Measurements from ENCODE around the gene ARL17A. TPM values are rescaled to one million over a fixed set of nuclear protein-coding genes. Genes with fewer than 3 reads are reported as not detected.
"Not testable (repeated sequence)": the region's sequence is repeated elsewhere in the genome, so short reads cannot be mapped to it uniquely, and the experiment has no call there.

Gene ARL17A
- total RNA-seq, 4 donors from 2014 or later, result 4.4 to 22.2 (median 16.9) TPM

- H3K27me3 ChIP-seq; intact Hi-C loops (cut with DNase I; ENCODE audit: low total_unique reads); H3K27ac ChIP-seq; H3K4me3 ChIP-seq; H3K9me3 ChIP-seq; DNase-seq; H3K4me1 ChIP-seq; H3K36me3 ChIP-seq: not testable (repeated sequence)
These were observed 87.5 kb downstream of the ARL17A start for GRCh38 chr17:46492021-46492420.

DNA sequence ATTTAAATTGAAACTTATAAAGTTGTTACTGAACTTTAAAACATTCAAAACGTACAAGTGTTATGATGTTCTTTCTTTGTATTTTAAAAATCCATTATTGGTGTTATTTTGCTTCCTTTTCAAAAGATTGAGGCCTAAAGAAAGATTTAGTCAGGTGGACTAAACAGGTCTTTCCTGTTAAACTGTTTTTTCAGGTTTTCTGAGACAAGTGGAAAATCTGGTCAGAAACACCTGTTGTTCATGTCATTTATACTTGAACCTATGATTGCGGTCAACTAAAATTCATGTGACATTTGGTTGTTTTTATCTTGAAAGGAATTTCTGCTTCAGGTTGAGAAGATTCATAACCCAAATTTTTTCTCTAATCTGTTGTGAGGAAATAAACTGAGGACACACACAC lies 98.2 kb downstream of the ARL17A start:
- H3K27ac ChIP-seq; intact Hi-C loops (cut with DNase I; ENCODE audit: low total_unique reads); H3K27me3 ChIP-seq; H3K9me3 ChIP-seq; H3K4me1 ChIP-seq; H3K4me3 ChIP-seq; DNase-seq; H3K36me3 ChIP-seq: not testable (repeated sequence)

- H3K9me3 ChIP-seq; intact Hi-C loops (cut with DNase I; ENCODE audit: low total_unique reads); H3K27me3 ChIP-seq; DNase-seq; H3K4me1 ChIP-seq; H3K27ac ChIP-seq; H3K4me3 ChIP-seq; H3K36me3 ChIP-seq: not testable (repeated sequence)
These were observed 100.7 kb downstream of the ARL17A start for GRCh38 chr17:46478823-46479222.

DNA sequence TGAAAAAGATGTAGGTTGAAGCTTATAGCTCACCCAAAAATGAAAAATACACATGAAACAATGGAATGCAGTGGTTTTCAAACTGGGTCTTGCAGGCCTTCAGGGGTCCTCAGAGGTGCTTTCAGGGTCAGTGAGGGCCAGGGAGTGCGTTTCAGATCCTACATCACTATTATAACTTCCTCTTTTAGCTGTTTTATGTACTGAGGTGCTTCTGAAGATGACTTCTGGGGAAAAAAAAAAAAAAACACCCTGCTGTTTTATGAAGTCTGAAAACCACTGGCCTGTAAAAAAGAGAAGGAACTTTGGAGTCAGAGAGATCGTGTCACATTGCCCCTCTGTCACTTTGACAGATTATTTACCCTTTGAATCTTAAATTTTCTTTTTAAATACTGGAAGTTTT lies 103.9 kb downstream of the ARL17A start:
- H3K27ac ChIP-seq; intact Hi-C loops (cut with DNase I; ENCODE audit: low total_unique reads); H3K36me3 ChIP-seq; H3K4me1 ChIP-seq; H3K27me3 ChIP-seq; H3K4me3 ChIP-seq; H3K9me3 ChIP-seq; DNase-seq: not testable (repeated sequence)

GRCh38 chr17:46474489-46474888 lies 105.0 kb downstream of the ARL17A start:
- H3K4me3 ChIP-seq; H3K4me1 ChIP-seq; DNase-seq; H3K27me3 ChIP-seq; H3K27ac ChIP-seq; H3K9me3 ChIP-seq; intact Hi-C loops (cut with DNase I; ENCODE audit: low total_unique reads); H3K36me3 ChIP-seq: not testable (repeated sequence)

- H3K27ac ChIP-seq; DNase-seq; intact Hi-C loops (cut with DNase I; ENCODE audit: low total_unique reads); H3K4me1 ChIP-seq; H3K27me3 ChIP-seq; H3K4me3 ChIP-seq; H3K9me3 ChIP-seq; H3K36me3 ChIP-seq: not testable (repeated sequence)
These were observed 111.9 kb downstream of the ARL17A start for GRCh38 chr17:46467618-46468017.

Small RNA genes within 50 kb of the gene (small RNA-seq; reads per million reads assigned to genes)
- gene RN7SL199P, result not detected

Other genes starting within 250 kb of the ARL17A start
- 10 to 100 TPM in 3 of 4 donors, 1 to 10 TPM in 1; 5.6 to 43.6 (median 15.2) TPM for gene ARL17B, start 217.9 kb downstream of the ARL17A start, total RNA-seq
- gene LRRC37A2, start 67.2 kb downstream of the ARL17A start, total RNA-seq, result 10 to 100 TPM in 2 of 4 donors, 1 to 10 TPM in 2; 1.8 to 34.9 (median 16.4) TPM
- gene NSF, start 11.0 kb upstream of the ARL17A start, total RNA-seq, result 10 to 100 TPM; 12.9 to 40.1 (median 26.3) TPM
- under 1 TPM in 2 of 4 donors, not detected in 2; 0.46 to 0.90 TPM for gene WNT3, start 239.0 kb upstream of the ARL17A start, total RNA-seq